Keratinocyte (primary cell): Measurements from ENCODE around the gene NOTCH1. TPM values are rescaled to one million over a fixed set of nuclear protein-coding genes. Genes with fewer than 3 reads are reported as not detected.

Experiments
- DNase-seq: peaks from one replicate; pipeline ENCODE4 v3.0.0-alpha.2; 2011; ENCODE audit warnings: low read depth, missing footprints, low spot score
- FAIRE-seq: peaks from 2 replicates; lab custom pipeline; 2011; peaks lifted over from hg19 to GRCh38; lab: Jason Lieb, UNC
- H2AFZ ChIP-seq: 2 replicates; pipeline ENCODE4 v1.6.0; 2012; ENCODE audit warnings: low read length, control low read depth, inconsistent platforms; ENCODE audit not compliant: control insufficient read depth
- H3K27ac ChIP-seq: 2 replicates; pipeline ENCODE4 v1.5.1; 2011; ENCODE audit warnings: low read length; ENCODE audit not compliant: control insufficient read depth, insufficient read depth
- H3K27me3 ChIP-seq: 3 replicates; pipeline ENCODE4 v1.6.0; 2011; ENCODE audit warnings: low read length; ENCODE audit not compliant: control insufficient read depth, insufficient read depth; ENCODE audit errors: extremely low read depth
- H3K36me3 ChIP-seq, 2 experiments: 2 replicates in 1 of 2; 3 replicates in 1 of 2; pipeline ENCODE4 v1.5.1; 2011; ENCODE audit warnings: low read length in 2 of 2, mild to moderate bottlenecking in 1 of 2; ENCODE audit not compliant: control insufficient read depth in 2 of 2, insufficient read depth in 2 of 2; ENCODE audit errors: extremely low read depth in 1 of 2
- H3K4me1 ChIP-seq: 3 replicates; pipeline ENCODE4 v1.5.1; 2011; ENCODE audit warnings: low read length; ENCODE audit not compliant: control insufficient read depth, insufficient read depth; ENCODE audit errors: extremely low read depth
- H3K4me2 ChIP-seq: 3 replicates; pipeline ENCODE4 v1.6.0; 2011; ENCODE audit warnings: low read depth, low read length; ENCODE audit not compliant: control insufficient read depth, insufficient read depth; ENCODE audit errors: extremely low read depth
- H3K4me3 ChIP-seq, 3 experiments: fragments of 200-600 bp in 1 of 3; sonication (generic) in 1 of 3; 2 replicates in 2 of 3; 3 replicates in 1 of 3; pipeline ENCODE4 v1.5.1; 2011 to 2016; ENCODE audit warnings: low read length in 3 of 3, mild to moderate bottlenecking in 3 of 3, control low read depth in 2 of 3, inconsistent platforms in 1 of 3, low read depth in 1 of 3, mixed read lengths in 1 of 3, mixed run types in 1 of 3, moderate library complexity in 1 of 3; ENCODE audit not compliant: control insufficient read depth in 2 of 3, insufficient read depth in 2 of 3; ENCODE audit errors: extremely low read depth in 1 of 3
- H3K79me2 ChIP-seq: 2 replicates; pipeline ENCODE4 v1.6.0; 2012; ENCODE audit warnings: low read length; ENCODE audit not compliant: control insufficient read depth, insufficient read depth
- H3K9ac ChIP-seq: 3 replicates; pipeline ENCODE4 v1.6.0; 2011; ENCODE audit warnings: low read length; ENCODE audit not compliant: control insufficient read depth, insufficient read depth; ENCODE audit errors: extremely low read depth
- H3K9me1 ChIP-seq: 3 replicates; pipeline ENCODE4 v1.6.0; 2011; ENCODE audit warnings: low read length; ENCODE audit not compliant: control insufficient read depth, insufficient read depth; ENCODE audit errors: extremely low read depth
- H3K9me3 ChIP-seq: 2 replicates; pipeline ENCODE4 v1.5.1; 2012; ENCODE audit warnings: low read depth, low read length; ENCODE audit not compliant: control insufficient read depth
- H4K20me1 ChIP-seq: 3 replicates; pipeline ENCODE4 v1.6.0; 2011; ENCODE audit warnings: low read length; ENCODE audit not compliant: control insufficient read depth, insufficient read depth; ENCODE audit errors: extremely low read depth
- CTCF ChIP-seq, 3 experiments: IDR thresholded peaks in 1 of 3; conservative IDR thresholded peaks in 1 of 3; optimal IDR thresholded peaks in 1 of 3; 2 replicates in 2 of 3; 3 replicates in 1 of 3; pipeline versions ENCODE3 to v1.5.1; 2011; ENCODE audit warnings: low read length in 3 of 3, mild to moderate bottlenecking in 3 of 3, moderate library complexity in 2 of 3, control low read depth in 1 of 3, inconsistent platforms in 1 of 3; ENCODE audit not compliant: insufficient read depth in 2 of 3; ENCODE audit errors: extremely low read depth in 1 of 3
- EZH2 ChIP-seq: IDR thresholded peaks from one replicate; pipeline ENCODE4 v1.6.1; 2012; ENCODE audit warnings: inconsistent platforms, mild to moderate bottlenecking, low read length, moderate library complexity
- dilution Hi-C: fragments of 300-500 bp; cut with MboI; formaldehyde crosslinking; loops from one replicate; pipeline ENCODE4 v1.7.0; 2020; ENCODE audit warnings: low sequenced_read_pairs; ENCODE audit not compliant: extremely low pct_ligation_motif_present
- polyA plus RNA-seq, 5 experiments: library from polyadenylated mRNA; depleted of rRNA in 3 of 5; stranded (reverse) in 3 of 5; stranded (forward) in 1 of 5; unstranded in 1 of 5; fragments of >200 nt; gene quantifications; 1 replicate in 1 of 5; 2 replicates in 3 of 5; 3 replicates in 1 of 5; pipeline versions ENCODE4 v1.2.1 to v1.2.3, GENCODE V29; 2011 to 2012; ENCODE audit warnings: missing spikeins in 2 of 5, low read depth in 1 of 5, low replicate concordance in 1 of 5

NOTCH1 gene
- polyA plus RNA-seq, 1 donor (not counting 4 experiments of a cell fraction or from before 2014, with no cell fraction given): 6.1 TPM

- no peak for TF ChIP-seq CTCF (optimal IDR thresholded peaks at IDR 0.05 in 1 of 3, IDR thresholded peaks at IDR 0.05 in 1 of 3, conservative IDR thresholded peaks at IDR 0.05 in 1 of 3; ENCODE audit: extremely low read depth in 1 of 3, insufficient read depth in 2 of 3, low read length in 3 of 3)
- no peak for TF ChIP-seq EZH2
- H3K9me1 ChIP-seq: no peaks in the 10 kb centered on the region
- H2AFZ ChIP-seq: no peak overlapping the region
- H3K4me3 ChIP-seq: no peak overlapping the region
- no peaks in the 10 kb centered on the region for H3K27me3 ChIP-seq
- H3K9ac ChIP-seq: no peak overlapping the region
- FAIRE-seq (no peak), DNase-seq (no peak)
- H4K20me1 ChIP-seq: no peaks in the 10 kb centered on the region
- no peak overlapping the region for H3K27ac ChIP-seq
- no peaks in the 10 kb centered on the region for H3K79me2 ChIP-seq
- no peaks in the 10 kb centered on the region for H3K36me3 ChIP-seq
- peaks cover 32% of the 10 kb centered on the region for H3K4me1 ChIP-seq
- dilution Hi-C loops: no loop called here
- H3K4me2 ChIP-seq: no peak overlapping the region
- H3K9me3 ChIP-seq: peaks cover 5% of the 10 kb centered on the region
Measured at GRCh38 chr9:136554870-136555269, 9.0 kb upstream of the NOTCH1 start.

GRCh38 chr9:136553581-136553980, 7.7 kb upstream of the NOTCH1 start:
- no peaks in the 10 kb centered on the region for H3K9me1 ChIP-seq
- no peaks in the 10 kb centered on the region for H3K27me3 ChIP-seq
- dilution Hi-C loops: no loop called here
- no peak overlapping the region for H3K9ac ChIP-seq
- H3K27ac ChIP-seq: no peak overlapping the region
- no peaks in the 10 kb centered on the region for H3K9me3 ChIP-seq
- H3K4me1 ChIP-seq: peaks cover 33% of the 10 kb centered on the region
- H3K79me2 ChIP-seq: no peaks in the 10 kb centered on the region
- DNase-seq (no peak), FAIRE-seq (no peak)
- no peak for TF ChIP-seq EZH2
- TF ChIP-seq CTCF (optimal IDR thresholded peaks at IDR 0.05 in 1 of 3, IDR thresholded peaks at IDR 0.05 in 1 of 3, conservative IDR thresholded peaks at IDR 0.05 in 1 of 3; ENCODE audit: extremely low read depth in 1 of 3, insufficient read depth in 2 of 3, low read length in 3 of 3): no peak
- no peaks in the 10 kb centered on the region for H3K36me3 ChIP-seq
- no peaks in the 10 kb centered on the region for H4K20me1 ChIP-seq
- H3K4me2 ChIP-seq: no peak overlapping the region
- no peak overlapping the region for H3K4me3 ChIP-seq
- H2AFZ ChIP-seq: no peak overlapping the region
